Hepatocyte (in vitro differentiated cells): ENCODE results near the gene IGFBP6.

Experiments used
- CTCF ChIP-seq: fragments of 200-600 bp; sonication (generic); IDR thresholded peaks from 2 replicates; pipeline ENCODE4 v1.5.1; 2016; ENCODE audit warnings: antibody characterized with exemption, mild to moderate bottlenecking; ENCODE audit not compliant: poor library complexity
- EZH2 ChIP-seq: fragments of 200-600 bp; sonication (generic); IDR thresholded peaks from 2 replicates; pipeline ENCODE4 v1.6.1; 2016; ENCODE audit warnings: antibody characterized with exemption, mild to moderate bottlenecking, borderline replicate concordance
- EZH2phosphoT487 ChIP-seq: fragments of 200-600 bp; sonication (generic); IDR thresholded peaks from one replicate; pipeline ENCODE4 v1.6.1; 2018; ENCODE audit warnings: antibody characterized with exemption, mild to moderate bottlenecking, low read depth, moderate library complexity; ENCODE audit not compliant: unreplicated experiment, severe bottlenecking

GRCh38 chr12:53059434-53060063, 37.9 kb upstream of the IGFBP6 start:
- TF ChIP-seq CTCF, result no peak
- no peak for TF ChIP-seq EZH2phosphoT487
- no peak for TF ChIP-seq EZH2
